Thyroid gland (tissue), 4 donors: ENCODE data around the gene DNAH9. TPM values are rescaled to one million over a fixed set of nuclear protein-coding genes. Genes with fewer than 3 reads are reported as not detected.

Source experiments
- DNase-seq, 2 donors: peaks; one replicate each; pipeline ENCODE4 v3.0.0-alpha.2; 2019
- H3K27ac ChIP-seq, 3 donors: fragments of 200-600 bp; sonication (generic); 1 replicate in 2 of 3; 2 replicates in 1 of 3; pipeline ENCODE4 v1.5.1; 2016 to 2019; ENCODE audit warnings: mild to moderate bottlenecking in 1 of 3, moderate library complexity in 1 of 3
- H3K27me3 ChIP-seq: fragments of 200-600 bp; sonication (generic); one replicate; pipeline ENCODE4 v1.5.1; 2019
- H3K36me3 ChIP-seq, 2 donors: fragments of 200-600 bp; sonication (generic); one replicate each; pipeline ENCODE4 v1.5.1; 2016 to 2019
- H3K4me1 ChIP-seq, 2 donors: fragments of 200-600 bp; sonication (generic); one replicate each; pipeline ENCODE4 v1.5.1; 2017 to 2019
- H3K4me3 ChIP-seq, 3 donors: fragments of 200-600 bp; sonication (generic); replicated peaks in 1 of 3; 1 replicate in 2 of 3; 2 replicates in 1 of 3; pipeline ENCODE4 v1.5.1; 2016; ENCODE audit warnings: mild to moderate bottlenecking in 1 of 3
- H3K9me3 ChIP-seq: fragments of 200-600 bp; sonication (generic); one replicate; pipeline ENCODE4 v1.5.1; 2017
- POLR2A ChIP-seq, 2 donors: fragments of 450-650 bp; IDR thresholded peaks; one replicate each; pipeline ENCODE4 v1.6.1; 2017; ENCODE audit warnings: antibody characterized with exemption in 2 of 2, mild to moderate bottlenecking in 2 of 2, moderate library complexity in 1 of 2
- whole genome bisulfite sequencing, 2 donors: methylation state at CpG; one replicate each; pipeline ENCODE4 v1.1.5; 2017; 5-methylcytosine and 5-hydroxymethylcytosine counted together
- intact Hi-C: fragments of 100-400 bp; cut with DNase I; formaldehyde crosslinking; loops from one replicate; pipeline ENCODE4 v1.15.1; 2023
- total RNA-seq, 4 donors: library from RNA; depleted of rRNA; stranded (reverse); fragments of >200 nt; gene quantifications; one replicate each; pipeline ENCODE4 v1.2.3, GENCODE V29; 2016
- TF ChIP-seq, protein P1 (sequence below), 6 experiments: fragments of 200-600 bp in 3 of 6; fragments of 450-650 bp in 3 of 6; sonication (generic) in 3 of 6; IDR thresholded peaks; one replicate each; pipeline ENCODE4 v1.5.1; 2016 to 2019; ENCODE audit warnings: antibody characterized with exemption in 6 of 6, mild to moderate bottlenecking in 2 of 6, inconsistent platforms in 1 of 6, moderate library complexity in 1 of 6

The DNAH9 gene
- total RNA-seq, 4 donors from 2014 or later, result under 0.01 to 4.3 (median 2.3) TPM

- Histone ChIP-seq H3K27me3 (no peaks in the 10 kb centered on the region), H3K27ac (no peak overlapping the region), H3K36me3 (no peaks in the 10 kb centered on the region), H3K4me1 (no peaks in the 10 kb centered on the region), H3K4me3 (no peak overlapping the region), H3K9me3 (no peaks in the 10 kb centered on the region)
- TF ChIP-seq, protein P1, sequence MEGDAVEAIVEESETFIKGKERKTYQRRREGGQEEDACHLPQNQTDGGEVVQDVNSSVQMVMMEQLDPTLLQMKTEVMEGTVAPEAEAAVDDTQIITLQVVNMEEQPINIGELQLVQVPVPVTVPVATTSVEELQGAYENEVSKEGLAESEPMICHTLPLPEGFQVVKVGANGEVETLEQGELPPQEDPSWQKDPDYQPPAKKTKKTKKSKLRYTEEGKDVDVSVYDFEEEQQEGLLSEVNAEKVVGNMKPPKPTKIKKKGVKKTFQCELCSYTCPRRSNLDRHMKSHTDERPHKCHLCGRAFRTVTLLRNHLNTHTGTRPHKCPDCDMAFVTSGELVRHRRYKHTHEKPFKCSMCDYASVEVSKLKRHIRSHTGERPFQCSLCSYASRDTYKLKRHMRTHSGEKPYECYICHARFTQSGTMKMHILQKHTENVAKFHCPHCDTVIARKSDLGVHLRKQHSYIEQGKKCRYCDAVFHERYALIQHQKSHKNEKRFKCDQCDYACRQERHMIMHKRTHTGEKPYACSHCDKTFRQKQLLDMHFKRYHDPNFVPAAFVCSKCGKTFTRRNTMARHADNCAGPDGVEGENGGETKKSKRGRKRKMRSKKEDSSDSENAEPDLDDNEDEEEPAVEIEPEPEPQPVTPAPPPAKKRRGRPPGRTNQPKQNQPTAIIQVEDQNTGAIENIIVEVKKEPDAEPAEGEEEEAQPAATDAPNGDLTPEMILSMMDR (IDR thresholded peaks at IDR 0.05), result no peak
- no peak for TF ChIP-seq POLR2A (IDR thresholded peaks at IDR 0.05)
- no peak for DNase-seq
- 79 to 84% methylated on average over 5 of the region's 5 CpGs for WGBS, 2 donors
- intact Hi-C loops, result no loop called here
Observed at GRCh38 chr17:12007466-12007865, 409.2 kb downstream of the DNAH9 start.
